ENCODE results near the gene FSD1L.

Gene FSD1L

DNA sequence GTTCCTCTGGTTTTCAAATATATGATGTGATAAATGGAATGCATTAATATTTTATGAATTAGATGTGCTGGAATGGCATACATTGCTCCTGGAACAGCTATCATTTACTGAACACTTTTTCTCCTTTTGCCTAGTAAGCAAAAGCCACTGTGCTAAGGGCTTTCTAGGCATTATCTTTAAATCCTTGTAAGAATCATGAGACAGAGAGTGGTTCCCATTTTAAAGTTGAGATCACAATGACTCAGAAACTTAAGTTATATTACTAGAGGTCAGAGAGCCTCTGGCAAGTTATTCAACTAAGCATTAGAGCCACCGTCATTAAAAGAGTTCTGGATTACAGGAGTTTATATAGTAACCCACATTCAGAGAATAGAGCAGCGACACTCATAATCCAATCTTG is 26.7 kb upstream of the FSD1L start:
- DNase-seq (ENCODE audit: insufficient read length, low spot score) (no peak), FAIRE-seq (no peak)
- no peak for TF ChIP-seq CTCF (IDR thresholded peaks at IDR 0.05; ENCODE audit: insufficient read depth, missing control alignments)

DNA sequence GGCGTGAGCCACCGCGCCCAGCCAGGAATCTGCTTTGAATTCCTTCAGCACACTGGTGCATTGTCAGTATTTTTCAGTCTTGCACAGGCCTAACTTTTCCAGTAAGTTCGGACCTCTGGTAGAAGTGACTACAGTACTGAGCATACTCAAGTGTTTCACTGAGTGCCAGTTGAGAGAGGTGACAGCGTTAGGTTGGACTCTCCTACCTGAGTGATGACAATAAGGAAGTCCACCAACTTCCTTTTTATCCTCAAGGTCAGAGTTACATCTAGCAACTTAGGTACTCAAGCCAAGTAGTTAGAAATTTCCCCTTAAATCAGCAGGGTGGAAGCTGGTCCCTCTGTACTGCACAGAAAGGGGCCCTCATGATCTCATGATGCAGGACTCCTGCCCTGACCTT is 26.0 kb upstream of the FSD1L start:
- no peak for TF ChIP-seq CTCF (IDR thresholded peaks at IDR 0.05; ENCODE audit: insufficient read depth, missing control alignments)
- no peak for FAIRE-seq
- DNase-seq (ENCODE audit: insufficient read length, low spot score), result no peak

DNA sequence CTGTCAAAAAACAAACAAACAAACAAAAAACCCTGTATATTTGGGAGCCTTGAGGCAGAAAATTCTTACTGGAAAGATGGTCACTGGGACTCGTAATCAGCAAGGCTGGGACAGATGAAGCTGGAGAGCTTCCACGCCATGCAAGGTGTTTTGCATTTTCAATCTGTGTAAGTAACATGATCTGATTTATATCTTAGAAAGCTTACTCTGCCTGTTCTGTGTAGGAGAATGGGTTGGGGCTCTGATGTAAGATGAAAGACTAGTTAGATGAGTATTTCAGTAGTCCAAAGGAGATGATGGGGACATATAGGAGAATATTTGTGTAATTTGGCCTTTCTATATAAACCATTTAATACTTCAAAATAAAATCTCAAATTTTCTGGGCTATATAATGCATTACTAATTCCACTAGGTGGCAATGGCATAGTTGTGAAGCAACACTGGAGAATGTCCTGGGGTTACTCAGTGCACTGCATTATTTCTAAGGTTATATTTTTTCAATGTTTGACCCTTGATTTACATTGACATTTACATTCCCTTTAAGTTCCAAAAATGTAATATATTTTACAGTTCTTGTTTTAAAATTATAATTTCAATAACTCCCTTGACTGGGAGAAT is 21.9 kb upstream of the FSD1L start:
- FAIRE-seq (no peak), DNase-seq (ENCODE audit: insufficient read length, low spot score) (no peak)
- TF ChIP-seq CTCF (IDR thresholded peaks at IDR 0.05; ENCODE audit: insufficient read depth, missing control alignments), result peak; percentile 70

GRCh38 chr9:105426657-105427056 is 21.2 kb upstream of the FSD1L start:
- no peak for TF ChIP-seq CTCF (IDR thresholded peaks at IDR 0.05; ENCODE audit: insufficient read depth, missing control alignments)
- FAIRE-seq, result no peak
- DNase-seq (ENCODE audit: insufficient read length, low spot score), result no peak

GRCh38 chr9:105431424-105432246 is 16.2 kb upstream of the FSD1L start:
- no peak for DNase-seq (ENCODE audit: insufficient read length, low spot score)
- no peak for FAIRE-seq

GRCh38 chr9:105432247-105432842 is 15.5 kb upstream of the FSD1L start:
- FAIRE-seq (peak; percentile 95), DNase-seq (ENCODE audit: insufficient read length, low spot score) (no peak)
- TF ChIP-seq CTCF (IDR thresholded peaks at IDR 0.05; ENCODE audit: insufficient read depth, missing control alignments), result no peak

More at GRCh38 chr9:105431424-105432246, 16.2 kb upstream of the FSD1L start:
- TF ChIP-seq CTCF (IDR thresholded peaks at IDR 0.05; ENCODE audit: insufficient read depth, missing control alignments), result no peak

All from D721Med (cell line).